ENCODE data around the gene TLE5. TPM values are rescaled to one million over a fixed set of nuclear protein-coding genes. Genes with fewer than 3 reads are reported as not detected.

Gene TLE5
- total RNA-seq, 2 donors from 2014 or later: 348 to 436 TPM

Other genes starting within 250 kb of the TLE5 start
- 1 to 10 TPM in 1 of 2 donors, under 1 TPM in 1; 0.65 to 1.7 TPM for gene ZNF554, start 242.6 kb downstream of the TLE5 start, total RNA-seq
- gene ZNF555, start 221.0 kb downstream of the TLE5 start, total RNA-seq: 1 to 10 TPM; 1.3 to 4.5 TPM
- under 1 TPM in 1 of 2 donors, not detected in 1; 0.95 TPM for gene ZNF556, start 195.2 kb downstream of the TLE5 start, total RNA-seq
- gene ZNF57, start 161.6 kb downstream of the TLE5 start, total RNA-seq: 1 to 10 TPM; 4.7 to 6.1 TPM
- 1 to 10 TPM; 4.7 to 4.9 TPM for gene ZNF77, start 117.5 kb downstream of the TLE5 start, total RNA-seq
- gene TLE6, start 84.9 kb downstream of the TLE5 start, total RNA-seq: 1 to 10 TPM; 4.1 to 4.2 TPM
- 1 to 10 TPM; 2.5 to 3.5 TPM for gene TLE2, start 33.2 kb downstream of the TLE5 start, total RNA-seq
- gene GNA11, start 31.9 kb upstream of the TLE5 start, total RNA-seq: 1 to 10 TPM; 1.9 to 2.6 TPM
- 100 to 1,000 TPM; 202 to 297 TPM for gene GNA15, start 73.5 kb upstream of the TLE5 start, total RNA-seq
- gene S1PR4, start 116.3 kb upstream of the TLE5 start, total RNA-seq: 10 to 100 TPM; 60.6 to 96.8 TPM
- 10 to 100 TPM; 46.4 to 81.6 TPM for gene NCLN, start 123.4 kb upstream of the TLE5 start, total RNA-seq
- under 1 TPM; 0.24 to 0.26 TPM for gene CELF5, start 162.2 kb upstream of the TLE5 start, total RNA-seq

Measured in activated T-helper 17 cell treated with anti-CD3 and anti-CD28 coated beads, Interleukin-2, amount 50 U/mL, for 72 hours (primary cell).